Measurements from ENCODE around the gene COX15.

GRCh38 chr10:99714446-99714845 lies 17.5 kb downstream of the COX15 start:
- TF ChIP-seq CTCF (IDR thresholded peaks at IDR 0.05 in 8 of 11, conservative IDR thresholded peaks at IDR 0.05 in 3 of 11) = no peak
- TF ChIP-seq POLR2AphosphoS5 (IDR thresholded peaks at IDR 0.05) = no peak
- no peak for TF ChIP-seq POLR2A (IDR thresholded peaks at IDR 0.05)
